Measurements from ENCODE around the gene ART1. TPM values are rescaled to one million over a fixed set of nuclear protein-coding genes. Genes with fewer than 3 reads are reported as not detected.
A peak's percentile ranks its signal among the peaks of the same experiment; 100 is the strongest.

ART1 gene
- total RNA-seq, 1 experiment from 2014 or later, result not detected

- Histone ChIP-seq H3K4me2 (ENCODE audit: low read length) (no peak overlapping the region), H3K9me2 (replicated peaks; ENCODE audit: low read length) (no peaks in the 10 kb centered on the region), H2AFZ (ENCODE audit: low read length) (no peak overlapping the region), H4K20me1 (ENCODE audit: low read length) (no peaks in the 10 kb centered on the region), H3K79me2 (ENCODE audit: low read length) (no peaks in the 10 kb centered on the region), H3K9me3 (ENCODE audit: low read length) (no peaks in the 10 kb centered on the region), H3K4me1 (ENCODE audit: insufficient read depth, low read length) (no peaks in the 10 kb centered on the region), H3K36me3 (ENCODE audit: low read depth, low read length) (peaks cover 62% of the 10 kb centered on the region), H3K27ac (ENCODE audit: low read length) (no peak overlapping the region), H3K27me3 (ENCODE audit: low read length) (no peaks in the 10 kb centered on the region), H3F3A (ENCODE audit: low read length, unreplicated experiment) (peaks cover 4% of the 10 kb centered on the region), H3K9ac (ENCODE audit: low read length) (no peak overlapping the region), H3K4me3 (ENCODE audit: low read length) (no peak overlapping the region)
- ATAC-seq, result peak; percentile 27
- intact Hi-C loops (cut with micrococcal nuclease), result no loop called here
- TF ChIP-seq, protein P1, sequence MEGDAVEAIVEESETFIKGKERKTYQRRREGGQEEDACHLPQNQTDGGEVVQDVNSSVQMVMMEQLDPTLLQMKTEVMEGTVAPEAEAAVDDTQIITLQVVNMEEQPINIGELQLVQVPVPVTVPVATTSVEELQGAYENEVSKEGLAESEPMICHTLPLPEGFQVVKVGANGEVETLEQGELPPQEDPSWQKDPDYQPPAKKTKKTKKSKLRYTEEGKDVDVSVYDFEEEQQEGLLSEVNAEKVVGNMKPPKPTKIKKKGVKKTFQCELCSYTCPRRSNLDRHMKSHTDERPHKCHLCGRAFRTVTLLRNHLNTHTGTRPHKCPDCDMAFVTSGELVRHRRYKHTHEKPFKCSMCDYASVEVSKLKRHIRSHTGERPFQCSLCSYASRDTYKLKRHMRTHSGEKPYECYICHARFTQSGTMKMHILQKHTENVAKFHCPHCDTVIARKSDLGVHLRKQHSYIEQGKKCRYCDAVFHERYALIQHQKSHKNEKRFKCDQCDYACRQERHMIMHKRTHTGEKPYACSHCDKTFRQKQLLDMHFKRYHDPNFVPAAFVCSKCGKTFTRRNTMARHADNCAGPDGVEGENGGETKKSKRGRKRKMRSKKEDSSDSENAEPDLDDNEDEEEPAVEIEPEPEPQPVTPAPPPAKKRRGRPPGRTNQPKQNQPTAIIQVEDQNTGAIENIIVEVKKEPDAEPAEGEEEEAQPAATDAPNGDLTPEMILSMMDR (conservative IDR thresholded peaks at IDR 0.05; ENCODE audit: low read depth, low read length), result no peak
- no peak for TF ChIP-seq EZH2phosphoT487 (IDR thresholded peaks at IDR 0.05; ENCODE audit: borderline replicate concordance, low read length)
- no peak for TF ChIP-seq EZH2 (IDR thresholded peaks at IDR 0.05; ENCODE audit: low read length, unreplicated experiment)
- POLR2A ChIA-PET (ENCODE audit: unreplicated experiment), result no interaction called here
- no peak for DNase-seq
- BruUV-seq (replicated peaks), result no TSS peak
- CTCF ChIA-PET, result no interaction called here
These were observed 62.2 kb downstream of the ART1 start for GRCh38 chr11:3707176-3707575.

DNA sequence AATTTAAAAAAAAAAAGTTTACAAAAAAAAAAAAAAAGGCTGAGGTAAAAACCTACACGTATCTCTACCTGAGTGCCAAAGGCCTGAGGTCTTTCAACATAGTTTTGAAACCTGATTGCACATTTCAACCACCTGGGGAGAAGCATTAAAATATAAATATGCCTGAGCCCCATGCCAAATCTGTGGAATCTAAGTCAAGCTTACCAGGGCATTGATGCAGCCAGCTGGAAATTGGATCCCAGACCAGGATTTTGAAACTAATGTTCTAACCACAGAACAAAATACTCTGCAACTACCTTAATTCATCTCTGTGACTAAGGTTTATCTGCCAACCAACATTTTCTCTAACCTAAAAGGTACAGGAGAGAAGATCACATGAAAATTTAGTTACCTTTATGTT is 65.0 kb downstream of the ART1 start:
- Histone ChIP-seq H3K36me3 (ENCODE audit: low read depth, low read length) (peaks cover 57% of the 10 kb centered on the region), H3K9me3 (ENCODE audit: low read length) (no peaks in the 10 kb centered on the region), H3K4me2 (ENCODE audit: low read length) (no peak overlapping the region), H2AFZ (ENCODE audit: low read length) (no peak overlapping the region), H3K27ac (ENCODE audit: low read length) (no peak overlapping the region), H3K4me3 (ENCODE audit: low read length) (no peak overlapping the region), H3K9me2 (replicated peaks; ENCODE audit: low read length) (no peaks in the 10 kb centered on the region), H3K27me3 (ENCODE audit: low read length) (no peaks in the 10 kb centered on the region), H3K4me1 (ENCODE audit: insufficient read depth, low read length) (no peaks in the 10 kb centered on the region), H3F3A (ENCODE audit: low read length, unreplicated experiment) (peaks cover 4% of the 10 kb centered on the region), H4K20me1 (ENCODE audit: low read length) (no peaks in the 10 kb centered on the region), H3K79me2 (ENCODE audit: low read length) (no peaks in the 10 kb centered on the region), H3K9ac (ENCODE audit: low read length) (no peak overlapping the region)
- CTCF ChIA-PET, result no interaction called here
- no peak for DNase-seq
- POLR2A ChIA-PET (ENCODE audit: unreplicated experiment), result no interaction called here
- intact Hi-C loops (cut with micrococcal nuclease), result no loop called here
- no peak for TF ChIP-seq EZH2phosphoT487 (IDR thresholded peaks at IDR 0.05; ENCODE audit: borderline replicate concordance, low read length)
- no peak for TF ChIP-seq EZH2 (IDR thresholded peaks at IDR 0.05; ENCODE audit: low read length, unreplicated experiment)
- TF ChIP-seq, protein P1 (conservative IDR thresholded peaks at IDR 0.05; ENCODE audit: low read depth, low read length), result no peak
- no TSS peak for BruUV-seq (replicated peaks)
- no peak for ATAC-seq

DNA sequence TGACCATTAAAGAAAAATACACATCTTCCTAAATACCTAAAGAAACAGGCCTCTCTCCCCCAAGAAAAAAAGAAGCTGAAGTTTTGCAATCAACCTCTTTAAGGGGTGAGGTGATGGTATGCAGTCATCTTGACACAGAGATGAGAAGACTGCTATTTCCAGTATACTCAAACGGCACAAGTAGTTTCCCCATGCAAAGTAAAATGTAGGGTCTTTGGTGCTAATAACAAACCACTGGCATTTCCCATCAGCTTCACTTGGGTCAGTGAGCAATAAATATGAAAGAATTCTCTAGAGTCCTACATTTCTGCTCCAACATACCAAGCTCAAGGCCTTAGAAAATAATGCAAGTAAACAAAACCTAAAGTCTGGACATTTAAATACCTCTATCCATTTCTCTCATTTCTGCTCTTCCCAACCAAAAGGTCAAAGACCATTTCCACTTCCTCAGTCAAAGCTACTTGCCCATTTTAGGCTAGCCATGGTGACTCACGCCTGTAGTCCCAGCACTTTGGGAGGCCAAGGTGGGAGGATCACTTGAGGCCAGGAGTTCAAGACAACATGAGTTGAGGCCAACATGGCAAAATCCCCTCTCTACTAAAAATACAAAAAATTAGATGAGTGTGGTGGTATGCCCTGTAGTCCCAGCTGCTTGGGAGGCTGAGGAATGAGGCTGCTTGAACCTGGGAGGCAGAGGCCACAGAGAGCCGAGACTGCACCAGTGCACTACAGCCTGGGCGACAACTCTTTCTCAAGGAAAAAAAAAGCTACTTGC is 65.7 kb downstream of the ART1 start:
- Histone ChIP-seq H3F3A (ENCODE audit: low read length, unreplicated experiment) (peaks cover 4% of the 10 kb centered on the region), H3K36me3 (ENCODE audit: low read depth, low read length) (peaks cover 52% of the 10 kb centered on the region), H3K27ac (ENCODE audit: low read length) (no peak overlapping the region), H2AFZ (ENCODE audit: low read length) (no peak overlapping the region), H3K9me3 (ENCODE audit: low read length) (no peaks in the 10 kb centered on the region), H3K4me2 (ENCODE audit: low read length) (no peak overlapping the region), H4K20me1 (ENCODE audit: low read length) (no peaks in the 10 kb centered on the region), H3K27me3 (ENCODE audit: low read length) (no peaks in the 10 kb centered on the region), H3K79me2 (ENCODE audit: low read length) (no peaks in the 10 kb centered on the region), H3K4me3 (ENCODE audit: low read length) (no peak overlapping the region), H3K4me1 (ENCODE audit: insufficient read depth, low read length) (no peaks in the 10 kb centered on the region), H3K9ac (ENCODE audit: low read length) (no peak overlapping the region), H3K9me2 (replicated peaks; ENCODE audit: low read length) (no peaks in the 10 kb centered on the region)
- TF ChIP-seq EZH2phosphoT487 (IDR thresholded peaks at IDR 0.05; ENCODE audit: borderline replicate concordance, low read length) (no peak), EZH2 (IDR thresholded peaks at IDR 0.05; ENCODE audit: low read length, unreplicated experiment) (no peak)
- TF ChIP-seq, protein P1 (conservative IDR thresholded peaks at IDR 0.05; ENCODE audit: low read depth, low read length), result no peak
- CTCF ChIA-PET, result no interaction called here
- DNase-seq (no peak), ATAC-seq (no peak)
- no TSS peak for BruUV-seq (replicated peaks)
- intact Hi-C loops (cut with micrococcal nuclease), result no loop called here
- POLR2A ChIA-PET (ENCODE audit: unreplicated experiment), result no interaction called here

Data from PC-3 (cell line).